ENCODE data around the gene TMEM164.

- no peak for TF ChIP-seq POLR2A (IDR thresholded peaks at IDR 0.05)
- peak in 2 of 4 donors; percentile 13 to 20 for TF ChIP-seq CTCF (IDR thresholded peaks at IDR 0.05)
Measured at GRCh38 chrX:110212299-110212698, 209.4 kb downstream of the TMEM164 start.

Data from right lobe of liver (tissue), 4 donors.